Endothelial cell of umbilical vein (primary cell): ENCODE results near the gene TRMT11. TPM values are rescaled to one million over a fixed set of nuclear protein-coding genes. Genes with fewer than 3 reads are reported as not detected.

Experiments used
- BruUV-seq: library from RNA; stranded (reverse); fragments of 400-500 nt; replicated peaks from 2 replicates; lab custom pipeline; 2021; lab: Mats Ljungman, UMichigan
- CTCF ChIA-PET: fragments of 300-600, 350-600 bp; sonication (Branson Sonifier 250); formaldehyde crosslinking; loops from one replicate; lab custom pipeline; 2021; ENCODE audit warnings: antibody characterized with exemption, inconsistent platforms; lab: Charles Lee
- POLR2A ChIA-PET: fragments of 300-600, 350-600 bp; sonication (Branson Sonifier 250); formaldehyde crosslinking; loops from one replicate; lab custom pipeline; 2021; ENCODE audit warnings: antibody characterized with exemption, inconsistent platforms; lab: Charles Lee
- DNase-seq: peaks from one replicate; pipeline ENCODE4 v3.0.0-alpha.2; 2011; ENCODE audit warnings: low read depth, low spot score
- FAIRE-seq: peaks from 2 replicates; lab custom pipeline; 2011; peaks lifted over from hg19 to GRCh38; lab: Jason Lieb, UNC
- H2AFZ ChIP-seq: 2 replicates; pipeline ENCODE4 v1.6.0; 2012; ENCODE audit warnings: low read depth, low read length, control low read depth, inconsistent platforms
- H3K27ac ChIP-seq: 2 replicates; pipeline ENCODE4 v1.5.1; 2011; ENCODE audit warnings: low read depth, mild to moderate bottlenecking, control low read depth, low read length, moderate library complexity; ENCODE audit not compliant: insufficient read depth
- H3K27me3 ChIP-seq, 2 experiments: 2 replicates each; pipeline versions ENCODE4 v1.6.0 to v1.6.1; 2011; ENCODE audit warnings: low read length in 2 of 2, mixed read lengths in 1 of 2; ENCODE audit not compliant: control insufficient read depth in 2 of 2, insufficient read depth in 2 of 2
- H3K36me3 ChIP-seq, 2 experiments: 2 replicates in 1 of 2; 3 replicates in 1 of 2; pipeline ENCODE4 v1.5.1; 2011; ENCODE audit warnings: low read length in 2 of 2, mild to moderate bottlenecking in 1 of 2, moderate library complexity in 1 of 2; ENCODE audit not compliant: control insufficient read depth in 2 of 2, insufficient read depth in 2 of 2; ENCODE audit errors: extremely low read depth in 1 of 2
- H3K4me1 ChIP-seq: 3 replicates; pipeline ENCODE4 v1.5.1; 2011; ENCODE audit warnings: mild to moderate bottlenecking, low read length; ENCODE audit not compliant: control insufficient read depth, insufficient read depth; ENCODE audit errors: extremely low read depth
- H3K4me2 ChIP-seq: 2 replicates; pipeline ENCODE4 v1.6.1; 2011; ENCODE audit warnings: low read length, control low read depth, mixed read lengths; ENCODE audit not compliant: insufficient read depth
- H3K4me3 ChIP-seq, 3 experiments: fragments of 200-600 bp in 1 of 3; sonication (generic), shearing (Covaris generic) in 1 of 3; replicated peaks in 1 of 3; 2 replicates each; pipeline ENCODE4 v1.5.1; 2011 to 2016; ENCODE audit warnings: control low read depth in 3 of 3, low read length in 3 of 3, mild to moderate bottlenecking in 2 of 3, inconsistent platforms in 1 of 3, low read depth in 1 of 3, moderate library complexity in 1 of 3; ENCODE audit not compliant: insufficient read depth in 1 of 3
- H3K79me2 ChIP-seq: 2 replicates; pipeline ENCODE4 v1.6.0; 2012; ENCODE audit warnings: low read length, inconsistent platforms; ENCODE audit not compliant: control insufficient read depth, insufficient read depth
- H3K9ac ChIP-seq: replicated peaks from 2 replicates; pipeline ENCODE3; 2011; ENCODE audit warnings: low read length, control low read depth; ENCODE audit not compliant: insufficient read depth; ENCODE audit errors: extremely low read depth
- H3K9me1 ChIP-seq: replicated peaks from 3 replicates; pipeline ENCODE4 v1.6.0; 2011; ENCODE audit warnings: mild to moderate bottlenecking, low read length; ENCODE audit not compliant: control insufficient read depth, insufficient read depth; ENCODE audit errors: extremely low read depth
- H3K9me3 ChIP-seq: replicated peaks from 2 replicates; pipeline ENCODE4 v1.5.1; 2012; ENCODE audit warnings: low read length, inconsistent platforms; ENCODE audit not compliant: control insufficient read depth, insufficient read depth
- H4K20me1 ChIP-seq: replicated peaks from 2 replicates; pipeline ENCODE3; 2011; ENCODE audit warnings: mild to moderate bottlenecking, low read length; ENCODE audit not compliant: control insufficient read depth, insufficient read depth; ENCODE audit errors: extremely low read depth
- EZH2 ChIP-seq: IDR thresholded peaks from 2 replicates; pipeline ENCODE4 v1.6.1; 2012; ENCODE audit warnings: borderline replicate concordance, low read depth, mild to moderate bottlenecking, moderate library complexity, low read length, inconsistent platforms; ENCODE audit not compliant: severe bottlenecking
- FOS ChIP-seq: IDR thresholded peaks from 2 replicates; pipeline ENCODE4 v1.6.1; 2011; ENCODE audit warnings: mild to moderate bottlenecking, low read length, moderate library complexity, borderline replicate concordance; ENCODE audit not compliant: insufficient read depth
- GATA2 ChIP-seq: IDR thresholded peaks from 2 replicates; pipeline ENCODE4 v1.7.0; 2011; ENCODE audit warnings: low read depth, mild to moderate bottlenecking, moderate library complexity, mixed read lengths, low read length; ENCODE audit not compliant: insufficient read length, insufficient read depth
- JUN ChIP-seq: IDR thresholded peaks from 2 replicates; pipeline ENCODE4 v1.6.1; 2011; ENCODE audit warnings: borderline replicate concordance, low read depth; ENCODE audit not compliant: insufficient read length, insufficient read depth
- MYC ChIP-seq: IDR thresholded peaks from one replicate; pipeline ENCODE4 v1.6.1; 2011; ENCODE audit warnings: mild to moderate bottlenecking, low read depth, low read length
- POLR2A ChIP-seq: IDR thresholded peaks from 2 replicates; pipeline ENCODE4 v1.6.1; 2012; ENCODE audit warnings: low read depth, mild to moderate bottlenecking, control low read depth, low read length
- POLR2AphosphoS5 ChIP-seq: IDR thresholded peaks from 2 replicates; pipeline ENCODE4 v1.6.1; 2012; ENCODE audit warnings: low read depth, mild to moderate bottlenecking, control low read depth, low read length, moderate library complexity; ENCODE audit not compliant: insufficient read depth
- dilution Hi-C: fragments of 300-500 bp; cut with MboI; formaldehyde crosslinking; loops from one replicate; pipeline ENCODE4 v1.15.0; 2019; ENCODE audit warnings: low sequenced_read_pairs; ENCODE audit not compliant: extremely low pct_ligation_motif_present
- intact Hi-C: fragments of 100-400 bp; cut with micrococcal nuclease; formaldehyde crosslinking; loops from one replicate; pipeline ENCODE4 v1.10.0; 2022
- polyA plus RNA-seq, 4 experiments: library from polyadenylated mRNA; depleted of rRNA in 3 of 4; stranded (reverse) in 3 of 4; unstranded in 1 of 4; fragments of >200 nt; gene quantifications; 2 replicates each; pipeline versions ENCODE4 v1.2.1 to v1.2.3, GENCODE V29; 2011 to 2012; ENCODE audit warnings: missing spikeins in 1 of 4
- total RNA-seq: library from RNA; stranded (reverse); gene quantifications from 2 replicates; pipeline ENCODE4 v1.2.3, GENCODE V29; 2021
- TF ChIP-seq, protein P1 (sequence below): IDR thresholded peaks from 2 replicates; pipeline ENCODE4 v1.6.1; 2011; ENCODE audit not compliant: insufficient read depth, insufficient read length
- TF ChIP-seq, protein P2 (sequence below), 2 donors: IDR thresholded peaks; 1 replicate in 1 of 2; 2 replicates in 1 of 2; pipeline ENCODE4 v1.5.1; 2011; ENCODE audit warnings: low read length in 2 of 2, mild to moderate bottlenecking in 2 of 2, moderate library complexity in 2 of 2, control low read depth in 1 of 2, inconsistent platforms in 1 of 2, low read depth in 1 of 2; ENCODE audit not compliant: insufficient read depth in 1 of 2; ENCODE audit errors: extremely low read depth in 1 of 2

The TRMT11 gene
- total and polyA plus RNA-seq, 2 donors (not counting 3 experiments of a cell fraction or from before 2014, with no cell fraction given), result 5.1 to 10.7 TPM

DNA sequence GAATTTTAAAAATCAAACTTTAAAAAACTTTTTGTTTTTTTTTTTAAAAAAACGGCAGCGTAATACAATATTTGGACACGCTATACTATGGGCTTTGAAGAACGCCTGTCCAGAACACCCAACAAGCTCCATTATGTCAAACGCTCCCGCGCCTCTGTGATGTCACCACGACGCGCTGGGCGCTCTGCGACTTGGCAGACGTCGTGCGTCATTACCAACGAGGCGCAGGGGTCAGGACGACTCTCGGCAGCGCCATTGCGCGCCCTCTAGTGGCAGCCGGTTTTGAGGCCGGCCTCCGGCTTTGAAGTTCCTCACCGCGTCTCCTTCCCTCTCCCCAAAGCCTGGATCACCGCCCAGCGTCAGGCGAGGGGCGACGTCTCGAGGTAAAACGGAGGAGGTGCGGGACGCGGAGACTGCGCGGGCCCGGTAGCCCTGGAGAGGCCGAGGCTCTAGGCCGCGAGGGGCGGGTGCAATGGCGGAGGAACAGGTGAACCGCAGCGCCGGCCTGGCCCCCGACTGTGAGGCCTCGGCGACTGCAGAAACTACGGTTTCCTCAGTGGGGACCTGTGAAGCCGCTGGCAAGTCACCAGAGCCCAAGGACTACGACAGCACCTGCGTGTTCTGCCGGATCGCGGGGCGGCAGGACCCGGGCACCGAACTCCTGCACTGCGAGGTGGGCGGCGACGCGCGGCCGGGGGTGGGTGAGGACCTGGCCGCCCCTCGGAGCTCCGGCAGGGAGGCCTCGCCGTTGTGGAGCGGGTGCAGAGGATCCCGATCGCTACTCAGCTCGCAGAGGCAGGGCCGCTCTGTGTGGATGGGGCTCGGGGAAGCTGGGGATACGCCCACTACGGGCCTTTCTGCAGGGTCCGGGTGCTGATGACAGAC, 29.6 kb upstream of the TRMT11 start, which contains the start of gene HINT3:
Gene HINT3 (plus strand): TSS at position 265 of the 885 bp plus-strand sequence. CDS start 208 bp downstream, at position 473.
- H3K4me2 ChIP-seq, result peak within 1 kb of the TSS; percentile 60
- no TSS peak for BruUV-seq
- no peaks in the 10 kb centered on the region for H3K9me1 ChIP-seq
- DNase-seq (peak; percentile 97), FAIRE-seq (peak; percentile 96)
- intact Hi-C loops, result loop anchor here (1.0 to 5.0 kb wide), 9 partner anchors 10 to 644 kb away; partner anchors contain the start of gene NCOA7
- dilution Hi-C loops, result no loop called here
- H3K79me2 ChIP-seq, result no peaks in the 10 kb centered on the region
- no peaks in the 10 kb centered on the region for H3K9me3 ChIP-seq
- no peaks in the 10 kb centered on the region for H4K20me1 ChIP-seq
- ChIA-PET POLR2A (interaction anchor here (0.9 to 1.3 kb wide), 3 partner anchors 30 to 167 kb away, joined by 3 to 4 read pairs (median 3); partner anchors contain the start of genes NCOA7 and TRMT11), CTCF (interaction anchor here (0.5 to 8.4 kb wide), 53 partner anchors 9 to 655 kb away, joined by 3 to 138 read pairs (median 5); partner anchors contain the start of genes HDDC2, NCOA7 and TRMT11)
- peak within 1 kb of the TSS; percentile 46 to 74 (median 58) for H3K4me3 ChIP-seq
- H3K4me1 ChIP-seq, result peaks cover 15% of the 10 kb centered on the region
- H3K36me3 ChIP-seq, result no peaks in the 10 kb centered on the region
- peak within 1 kb of the TSS; percentile 86 for H3K9ac ChIP-seq
- peak within 1 kb of the TSS; percentile 47 for H3K27ac ChIP-seq
- H2AFZ ChIP-seq, result peak within 1 kb of the TSS; percentile 93
- TF ChIP-seq, protein P1, sequence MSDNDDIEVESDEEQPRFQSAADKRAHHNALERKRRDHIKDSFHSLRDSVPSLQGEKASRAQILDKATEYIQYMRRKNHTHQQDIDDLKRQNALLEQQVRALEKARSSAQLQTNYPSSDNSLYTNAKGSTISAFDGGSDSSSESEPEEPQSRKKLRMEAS, result peak; percentile 22
- peak; percentile 52 for TF ChIP-seq POLR2A
- no peak for TF ChIP-seq MYC
- peak; percentile 17 for TF ChIP-seq FOS
- TF ChIP-seq EZH2, result no peak
- no peak for TF ChIP-seq GATA2
- TF ChIP-seq, protein P2, sequence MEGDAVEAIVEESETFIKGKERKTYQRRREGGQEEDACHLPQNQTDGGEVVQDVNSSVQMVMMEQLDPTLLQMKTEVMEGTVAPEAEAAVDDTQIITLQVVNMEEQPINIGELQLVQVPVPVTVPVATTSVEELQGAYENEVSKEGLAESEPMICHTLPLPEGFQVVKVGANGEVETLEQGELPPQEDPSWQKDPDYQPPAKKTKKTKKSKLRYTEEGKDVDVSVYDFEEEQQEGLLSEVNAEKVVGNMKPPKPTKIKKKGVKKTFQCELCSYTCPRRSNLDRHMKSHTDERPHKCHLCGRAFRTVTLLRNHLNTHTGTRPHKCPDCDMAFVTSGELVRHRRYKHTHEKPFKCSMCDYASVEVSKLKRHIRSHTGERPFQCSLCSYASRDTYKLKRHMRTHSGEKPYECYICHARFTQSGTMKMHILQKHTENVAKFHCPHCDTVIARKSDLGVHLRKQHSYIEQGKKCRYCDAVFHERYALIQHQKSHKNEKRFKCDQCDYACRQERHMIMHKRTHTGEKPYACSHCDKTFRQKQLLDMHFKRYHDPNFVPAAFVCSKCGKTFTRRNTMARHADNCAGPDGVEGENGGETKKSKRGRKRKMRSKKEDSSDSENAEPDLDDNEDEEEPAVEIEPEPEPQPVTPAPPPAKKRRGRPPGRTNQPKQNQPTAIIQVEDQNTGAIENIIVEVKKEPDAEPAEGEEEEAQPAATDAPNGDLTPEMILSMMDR (IDR thresholded peaks at IDR 0.05; ENCODE audit: extremely low read depth in 1 of 2, insufficient read depth in 1 of 2, low read depth in 1 of 2, low read length in 2 of 2), result peak; percentile 99
- TF ChIP-seq JUN, result peak; percentile 33
- peak; percentile 58 for TF ChIP-seq POLR2AphosphoS5
- H3K27me3 ChIP-seq, result no peaks in the 10 kb centered on the region
